Measurements from ENCODE around the gene SYCP2L. TPM values are rescaled to one million over a fixed set of nuclear protein-coding genes. Genes with fewer than 3 reads are reported as not detected.

SYCP2L gene
- total RNA-seq = under 1 TPM in 3 of 4 donors, not detected in 1; 0.07 to 0.82 (median 0.29) TPM

DNA sequence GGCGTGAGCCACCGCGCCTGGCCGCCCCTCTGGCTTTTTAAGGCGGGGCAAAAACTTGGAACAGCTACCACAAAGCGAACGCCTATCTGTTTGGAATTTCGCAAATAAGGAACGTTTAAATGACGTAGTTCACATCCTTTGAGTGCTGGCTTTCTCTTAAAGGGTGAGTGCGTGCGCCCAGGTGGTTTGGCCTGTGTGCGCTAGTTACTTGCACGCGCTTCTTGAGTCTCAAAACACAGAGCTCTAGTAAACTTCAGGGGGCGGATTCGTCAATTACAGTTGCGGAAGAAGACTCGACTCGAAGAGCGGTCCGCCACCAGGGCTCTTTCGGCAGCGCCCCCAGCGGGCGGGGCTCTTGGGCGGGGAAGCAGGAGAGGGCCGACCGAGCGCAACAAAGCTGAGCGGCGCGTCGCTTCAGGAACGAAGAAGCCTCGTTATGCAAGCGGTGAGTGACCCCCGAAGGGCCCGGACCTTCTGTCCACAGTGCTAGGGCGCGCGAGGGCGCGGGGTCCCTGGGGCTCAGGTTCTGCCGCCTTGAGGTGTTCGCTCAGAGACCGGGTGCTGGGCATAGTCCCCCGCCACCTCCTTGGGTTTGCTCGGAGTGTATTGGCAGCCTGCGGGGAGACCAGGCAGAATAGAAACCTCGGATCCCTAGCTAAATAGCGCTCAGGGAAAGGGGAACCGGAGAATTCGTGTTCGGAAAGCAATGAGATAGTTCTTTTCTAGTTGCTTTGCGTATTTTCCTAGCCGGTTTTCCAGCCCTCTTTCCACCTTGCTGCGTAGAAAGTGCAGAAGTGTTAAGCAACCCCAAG, at the start of gene SYCP2L:
SYCP2L (plus strand) TSS at position 362 of the 812 bp plus-strand sequence; CDS start at position 437, 75 bp downstream.
- DNase-seq = no peak
- H3K36me3 ChIP-seq = no peaks in the 10 kb centered on the region
- H3K4me1 ChIP-seq = no peaks in the 10 kb centered on the region
- peaks cover 50 to 77% (median 54%) of the 10 kb centered on the region in 3 donors for H3K27me3 ChIP-seq
- H3K27ac ChIP-seq = peak within 1 kb of the TSS in 1 of 4 donors; percentile 8
- peak in 1 of 2 donors; percentile 21 for ATAC-seq
- peak within 1 kb of the TSS; percentile 33 to 56 (median 43) for H3K4me3 ChIP-seq
- no peaks in the 10 kb centered on the region for H3K9me3 ChIP-seq
- TF ChIP-seq, protein P1, sequence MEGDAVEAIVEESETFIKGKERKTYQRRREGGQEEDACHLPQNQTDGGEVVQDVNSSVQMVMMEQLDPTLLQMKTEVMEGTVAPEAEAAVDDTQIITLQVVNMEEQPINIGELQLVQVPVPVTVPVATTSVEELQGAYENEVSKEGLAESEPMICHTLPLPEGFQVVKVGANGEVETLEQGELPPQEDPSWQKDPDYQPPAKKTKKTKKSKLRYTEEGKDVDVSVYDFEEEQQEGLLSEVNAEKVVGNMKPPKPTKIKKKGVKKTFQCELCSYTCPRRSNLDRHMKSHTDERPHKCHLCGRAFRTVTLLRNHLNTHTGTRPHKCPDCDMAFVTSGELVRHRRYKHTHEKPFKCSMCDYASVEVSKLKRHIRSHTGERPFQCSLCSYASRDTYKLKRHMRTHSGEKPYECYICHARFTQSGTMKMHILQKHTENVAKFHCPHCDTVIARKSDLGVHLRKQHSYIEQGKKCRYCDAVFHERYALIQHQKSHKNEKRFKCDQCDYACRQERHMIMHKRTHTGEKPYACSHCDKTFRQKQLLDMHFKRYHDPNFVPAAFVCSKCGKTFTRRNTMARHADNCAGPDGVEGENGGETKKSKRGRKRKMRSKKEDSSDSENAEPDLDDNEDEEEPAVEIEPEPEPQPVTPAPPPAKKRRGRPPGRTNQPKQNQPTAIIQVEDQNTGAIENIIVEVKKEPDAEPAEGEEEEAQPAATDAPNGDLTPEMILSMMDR (IDR thresholded peaks at IDR 0.05 in 4 of 5, conservative IDR thresholded peaks at IDR 0.05 in 1 of 5) = peak in 2 of 5 experiments; percentile 17 to 21
- no peak for TF ChIP-seq POLR2A (IDR thresholded peaks at IDR 0.05)
- in situ Hi-C loops (cut with MboI; ENCODE audit: low sequenced_read_pairs in 4 of 4) (no loop called here), intact Hi-C loops (cut with DNase I; ENCODE audit: low total_unique reads) (no loop called here)

DNA sequence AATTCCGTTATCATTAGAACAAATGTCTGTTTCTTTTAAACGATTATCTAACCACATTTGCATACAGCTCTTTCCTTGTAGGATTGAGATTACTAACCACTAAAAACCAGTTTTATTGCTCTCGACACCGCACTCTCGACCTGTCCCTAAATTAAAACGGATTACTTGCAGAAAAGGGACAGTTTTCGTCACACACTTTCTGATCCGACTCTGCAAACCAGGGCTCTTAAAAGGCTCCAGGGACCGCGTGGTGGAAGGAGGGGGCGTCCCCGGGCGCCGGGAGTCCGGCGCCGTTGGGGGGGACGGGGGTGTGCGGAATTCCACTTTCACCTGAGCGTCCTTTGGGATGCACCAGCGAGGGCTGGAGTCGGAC, 49.2 kb upstream of the SYCP2L start:
- no peak for DNase-seq
- H3K4me1 ChIP-seq = peaks cover 7 to 9% of the 10 kb centered on the region in 2 donors
- ATAC-seq = peak in 1 of 2 donors; percentile 7
- TF ChIP-seq, protein P1 (IDR thresholded peaks at IDR 0.05 in 4 of 5, conservative IDR thresholded peaks at IDR 0.05 in 1 of 5) = no peak
- TF ChIP-seq POLR2A (IDR thresholded peaks at IDR 0.05) = no peak
- peaks cover 26 to 49% (median 42%) of the 10 kb centered on the region in 3 donors for H3K27me3 ChIP-seq
- no peaks in the 10 kb centered on the region for H3K36me3 ChIP-seq
- peak overlapping the region in 1 of 4 donors; percentile 30 for H3K27ac ChIP-seq
- in situ Hi-C loops (cut with MboI; ENCODE audit: low sequenced_read_pairs in 4 of 4) (no loop called here), intact Hi-C loops (cut with DNase I; ENCODE audit: low total_unique reads) (no loop called here)
- peak overlapping the region; percentile 54 to 76 (median 70) for H3K4me3 ChIP-seq
- H3K9me3 ChIP-seq = no peaks in the 10 kb centered on the region

- Histone ChIP-seq H3K4me1 (peaks cover 7 to 9% of the 10 kb centered on the region in 2 donors), H3K9me3 (no peaks in the 10 kb centered on the region), H3K27ac (peak within 1 kb of the TSS in 1 of 4 donors; percentile 30), H3K36me3 (no peaks in the 10 kb centered on the region), H3K27me3 (peaks cover 26 to 49% (median 42%) of the 10 kb centered on the region in 3 donors), H3K4me3 (peak within 1 kb of the TSS; percentile 54 to 76 (median 70))
- in situ Hi-C loops (cut with MboI; ENCODE audit: low sequenced_read_pairs in 4 of 4) = no loop called here
- TF ChIP-seq, protein P1 (IDR thresholded peaks at IDR 0.05 in 4 of 5, conservative IDR thresholded peaks at IDR 0.05 in 1 of 5) = no peak
- TF ChIP-seq POLR2A (IDR thresholded peaks at IDR 0.05) = peak; percentile 24 to 26
- ATAC-seq (peak; percentile 83 to 89), DNase-seq (peak; percentile 32 to 54)
- intact Hi-C loops (cut with DNase I; ENCODE audit: low total_unique reads) = no loop called here
These were observed 48.7 kb upstream of the SYCP2L start, which contains the start of gene MAK for GRCh38 chr6:10837995-10838793. TSS of gene MAK (minus strand) at chr6:10838539. CDS start at chr6:10830648, 7,891 bp downstream.

DNA sequence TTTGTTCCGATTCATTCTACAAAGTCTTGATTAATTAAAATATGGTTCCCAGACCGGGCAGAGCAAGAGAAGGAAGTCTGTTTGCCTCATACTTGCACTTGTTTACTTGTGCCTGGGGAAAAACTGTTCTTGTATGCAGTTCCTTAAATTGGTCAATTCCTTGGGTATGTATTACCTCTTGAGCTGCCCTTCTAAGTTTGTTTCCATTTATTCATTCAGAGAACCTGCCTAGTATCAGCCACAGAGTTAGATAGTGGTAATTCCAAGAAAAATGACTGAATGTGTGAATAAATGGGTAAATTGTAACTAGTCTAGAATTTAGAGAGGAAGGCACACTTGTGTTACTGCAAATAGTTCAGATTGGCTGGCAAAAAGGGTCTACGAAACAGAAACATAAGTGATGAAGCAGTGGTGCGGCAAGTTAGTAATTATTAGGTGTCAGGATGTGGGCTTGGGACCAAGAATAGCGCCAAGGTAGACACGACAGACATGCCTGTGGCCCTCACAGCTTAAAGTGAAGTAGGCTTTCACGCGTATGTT, 48.0 kb upstream of the SYCP2L start:
- ATAC-seq (peak in 1 of 2 donors; percentile 47), DNase-seq (no peak)
- Histone ChIP-seq H3K36me3 (no peaks in the 10 kb centered on the region), H3K27ac (peak overlapping the region in 1 of 4 donors; percentile 30), H3K4me3 (peak overlapping the region; percentile 54 to 76 (median 70)), H3K9me3 (no peaks in the 10 kb centered on the region), H3K27me3 (peaks cover 26 to 49% (median 42%) of the 10 kb centered on the region in 3 donors), H3K4me1 (peaks cover 7 to 9% of the 10 kb centered on the region in 2 donors)
- intact Hi-C loops (cut with DNase I; ENCODE audit: low total_unique reads) (no loop called here), in situ Hi-C loops (cut with MboI; ENCODE audit: low sequenced_read_pairs in 4 of 4) (no loop called here)
- TF ChIP-seq, protein P1 (IDR thresholded peaks at IDR 0.05 in 4 of 5, conservative IDR thresholded peaks at IDR 0.05 in 1 of 5) = no peak
- TF ChIP-seq POLR2A (IDR thresholded peaks at IDR 0.05) = no peak
